Measurements from ENCODE around the gene SLC22A4. TPM values are rescaled to one million over a fixed set of nuclear protein-coding genes. Genes with fewer than 3 reads are reported as not detected.

SLC22A4 gene
- total and polyA plus RNA-seq, 4 donors: 0.25 to 42.2 (median 0.47) TPM

DNA sequence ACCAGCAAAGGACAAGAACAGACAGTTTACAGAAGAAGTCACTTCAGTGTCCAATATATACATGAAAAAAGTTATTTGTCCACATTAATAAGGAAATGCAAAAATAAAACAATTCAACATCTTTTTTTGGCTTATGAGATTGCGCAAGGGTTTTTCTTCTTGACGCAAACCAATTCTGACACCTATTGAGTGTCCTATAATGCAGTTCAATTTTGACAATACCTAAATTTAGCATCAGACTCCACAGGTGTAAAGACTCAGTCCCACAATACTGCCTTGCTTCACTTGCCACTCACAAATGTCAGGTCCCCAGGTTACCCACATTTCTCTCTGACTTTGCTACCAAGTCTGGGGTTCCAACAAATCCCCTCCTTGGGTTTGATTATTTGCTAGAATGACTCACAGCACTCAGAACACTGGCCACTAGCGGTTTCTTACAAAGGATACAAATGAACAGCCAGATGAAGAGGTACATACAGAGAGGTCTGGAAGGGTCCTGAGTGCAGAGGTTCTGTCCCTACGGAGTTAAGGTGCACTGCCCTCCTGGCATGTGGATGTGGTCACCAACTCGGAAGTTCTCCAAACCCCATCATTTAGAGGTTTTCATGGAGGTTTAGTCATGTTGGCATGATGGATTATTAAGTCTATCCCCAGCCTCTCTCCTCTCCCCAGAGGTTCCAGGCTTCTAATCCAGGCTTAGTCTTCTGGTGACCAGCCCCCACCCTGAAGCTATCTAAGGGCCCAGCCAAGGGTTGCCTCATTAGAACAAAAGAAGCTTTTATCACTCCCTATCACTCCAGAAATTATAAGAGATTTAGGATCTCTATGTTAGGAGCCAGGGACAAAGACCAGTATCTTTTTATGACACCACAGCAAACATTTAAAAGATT is 48.3 kb downstream of the SLC22A4 start:
- WGBS: 82% methylated on average over 5 of the region's 5 CpGs

DNA sequence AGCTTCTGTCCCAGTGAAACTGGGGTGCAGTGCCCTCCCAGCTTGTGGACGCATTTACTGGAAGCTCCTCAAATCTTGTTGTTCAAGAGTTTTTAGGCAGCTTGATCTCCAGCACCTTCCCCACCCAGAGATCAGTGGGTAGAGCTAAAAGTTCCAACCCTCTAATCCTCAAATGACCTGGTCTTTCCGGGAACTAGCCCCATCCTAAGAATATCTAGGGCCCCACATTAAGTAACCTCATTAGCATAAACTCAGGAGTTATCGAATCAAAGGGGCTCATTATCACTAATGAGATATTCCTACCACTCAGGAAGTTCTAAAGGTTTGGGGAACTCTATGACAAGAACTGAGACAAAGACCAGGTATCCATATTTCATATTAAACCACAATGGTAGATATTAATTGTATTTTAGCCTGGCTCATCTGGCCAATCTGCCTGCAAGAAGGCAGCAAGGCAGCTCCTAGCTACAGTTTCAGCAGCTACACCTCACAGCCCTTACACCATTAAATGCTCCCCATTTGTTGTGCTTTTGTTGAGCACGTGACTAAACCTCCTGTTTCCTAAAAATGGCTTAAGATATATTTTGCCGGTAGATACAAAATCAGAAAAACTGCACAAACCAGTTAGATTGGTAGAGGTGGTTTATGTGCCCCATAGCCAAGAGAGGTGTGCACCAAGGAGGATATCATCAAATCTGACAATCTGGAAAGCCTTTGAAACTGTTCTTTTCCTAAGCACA is 50.8 kb downstream of the SLC22A4 start:
- H3K27ac ChIP-seq (ENCODE audit: low read depth in 1 of 2, low read length in 2 of 2): no peak overlapping the region
- 86% methylated on average over 5 of the region's 5 CpGs for WGBS
- no peak for TF ChIP-seq JUND (IDR thresholded peaks at IDR 0.05)
- TF ChIP-seq, protein P1, sequence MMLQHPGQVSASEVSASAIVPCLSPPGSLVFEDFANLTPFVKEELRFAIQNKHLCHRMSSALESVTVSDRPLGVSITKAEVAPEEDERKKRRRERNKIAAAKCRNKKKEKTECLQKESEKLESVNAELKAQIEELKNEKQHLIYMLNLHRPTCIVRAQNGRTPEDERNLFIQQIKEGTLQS (IDR thresholded peaks at IDR 0.05): no peak
- no peak for TF ChIP-seq NR2F2 (IDR thresholded peaks at IDR 0.05)
- TF ChIP-seq, protein P2, sequence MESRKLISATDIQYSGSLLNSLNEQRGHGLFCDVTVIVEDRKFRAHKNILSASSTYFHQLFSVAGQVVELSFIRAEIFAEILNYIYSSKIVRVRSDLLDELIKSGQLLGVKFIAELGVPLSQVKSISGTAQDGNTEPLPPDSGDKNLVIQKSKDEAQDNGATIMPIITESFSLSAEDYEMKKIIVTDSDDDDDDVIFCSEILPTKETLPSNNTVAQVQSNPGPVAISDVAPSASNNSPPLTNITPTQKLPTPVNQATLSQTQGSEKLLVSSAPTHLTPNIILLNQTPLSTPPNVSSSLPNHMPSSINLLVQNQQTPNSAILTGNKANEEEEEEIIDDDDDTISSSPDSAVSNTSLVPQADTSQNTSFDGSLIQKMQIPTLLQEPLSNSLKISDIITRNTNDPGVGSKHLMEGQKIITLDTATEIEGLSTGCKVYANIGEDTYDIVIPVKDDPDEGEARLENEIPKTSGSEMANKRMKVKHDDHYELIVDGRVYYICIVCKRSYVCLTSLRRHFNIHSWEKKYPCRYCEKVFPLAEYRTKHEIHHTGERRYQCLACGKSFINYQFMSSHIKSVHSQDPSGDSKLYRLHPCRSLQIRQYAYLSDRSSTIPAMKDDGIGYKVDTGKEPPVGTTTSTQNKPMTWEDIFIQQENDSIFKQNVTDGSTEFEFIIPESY (IDR thresholded peaks at IDR 0.05): no peak
- TF ChIP-seq EGR1 (IDR thresholded peaks at IDR 0.05; ENCODE audit: low read depth in 2 of 2): no peak
- TF ChIP-seq GABPA (IDR thresholded peaks at IDR 0.05 in 1 of 2, conservative IDR thresholded peaks at IDR 0.05 in 1 of 2): no peak
- TF ChIP-seq, protein P3, sequence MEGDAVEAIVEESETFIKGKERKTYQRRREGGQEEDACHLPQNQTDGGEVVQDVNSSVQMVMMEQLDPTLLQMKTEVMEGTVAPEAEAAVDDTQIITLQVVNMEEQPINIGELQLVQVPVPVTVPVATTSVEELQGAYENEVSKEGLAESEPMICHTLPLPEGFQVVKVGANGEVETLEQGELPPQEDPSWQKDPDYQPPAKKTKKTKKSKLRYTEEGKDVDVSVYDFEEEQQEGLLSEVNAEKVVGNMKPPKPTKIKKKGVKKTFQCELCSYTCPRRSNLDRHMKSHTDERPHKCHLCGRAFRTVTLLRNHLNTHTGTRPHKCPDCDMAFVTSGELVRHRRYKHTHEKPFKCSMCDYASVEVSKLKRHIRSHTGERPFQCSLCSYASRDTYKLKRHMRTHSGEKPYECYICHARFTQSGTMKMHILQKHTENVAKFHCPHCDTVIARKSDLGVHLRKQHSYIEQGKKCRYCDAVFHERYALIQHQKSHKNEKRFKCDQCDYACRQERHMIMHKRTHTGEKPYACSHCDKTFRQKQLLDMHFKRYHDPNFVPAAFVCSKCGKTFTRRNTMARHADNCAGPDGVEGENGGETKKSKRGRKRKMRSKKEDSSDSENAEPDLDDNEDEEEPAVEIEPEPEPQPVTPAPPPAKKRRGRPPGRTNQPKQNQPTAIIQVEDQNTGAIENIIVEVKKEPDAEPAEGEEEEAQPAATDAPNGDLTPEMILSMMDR (IDR thresholded peaks at IDR 0.05; ENCODE audit: low read depth, low read length, missing input control): no peak
- TF ChIP-seq, protein P4, sequence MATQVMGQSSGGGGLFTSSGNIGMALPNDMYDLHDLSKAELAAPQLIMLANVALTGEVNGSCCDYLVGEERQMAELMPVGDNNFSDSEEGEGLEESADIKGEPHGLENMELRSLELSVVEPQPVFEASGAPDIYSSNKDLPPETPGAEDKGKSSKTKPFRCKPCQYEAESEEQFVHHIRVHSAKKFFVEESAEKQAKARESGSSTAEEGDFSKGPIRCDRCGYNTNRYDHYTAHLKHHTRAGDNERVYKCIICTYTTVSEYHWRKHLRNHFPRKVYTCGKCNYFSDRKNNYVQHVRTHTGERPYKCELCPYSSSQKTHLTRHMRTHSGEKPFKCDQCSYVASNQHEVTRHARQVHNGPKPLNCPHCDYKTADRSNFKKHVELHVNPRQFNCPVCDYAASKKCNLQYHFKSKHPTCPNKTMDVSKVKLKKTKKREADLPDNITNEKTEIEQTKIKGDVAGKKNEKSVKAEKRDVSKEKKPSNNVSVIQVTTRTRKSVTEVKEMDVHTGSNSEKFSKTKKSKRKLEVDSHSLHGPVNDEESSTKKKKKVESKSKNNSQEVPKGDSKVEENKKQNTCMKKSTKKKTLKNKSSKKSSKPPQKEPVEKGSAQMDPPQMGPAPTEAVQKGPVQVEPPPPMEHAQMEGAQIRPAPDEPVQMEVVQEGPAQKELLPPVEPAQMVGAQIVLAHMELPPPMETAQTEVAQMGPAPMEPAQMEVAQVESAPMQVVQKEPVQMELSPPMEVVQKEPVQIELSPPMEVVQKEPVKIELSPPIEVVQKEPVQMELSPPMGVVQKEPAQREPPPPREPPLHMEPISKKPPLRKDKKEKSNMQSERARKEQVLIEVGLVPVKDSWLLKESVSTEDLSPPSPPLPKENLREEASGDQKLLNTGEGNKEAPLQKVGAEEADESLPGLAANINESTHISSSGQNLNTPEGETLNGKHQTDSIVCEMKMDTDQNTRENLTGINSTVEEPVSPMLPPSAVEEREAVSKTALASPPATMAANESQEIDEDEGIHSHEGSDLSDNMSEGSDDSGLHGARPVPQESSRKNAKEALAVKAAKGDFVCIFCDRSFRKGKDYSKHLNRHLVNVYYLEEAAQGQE (IDR thresholded peaks at IDR 0.05): no peak
- no peak for TF ChIP-seq RXRA (IDR thresholded peaks at IDR 0.05)
- H3K9me3 ChIP-seq (ENCODE audit: control insufficient read depth in 4 of 4, low read length in 3 of 4): peaks cover 0 to 5% (median 2%) of the 10 kb centered on the region in 4 donors
- H3K36me3 ChIP-seq (ENCODE audit: control insufficient read depth in 4 of 4, insufficient read depth in 3 of 4, low read depth in 1 of 4, low read length in 3 of 4): peaks cover 0 to 10% (median 6%) of the 10 kb centered on the region in 4 donors
- no peak for DNase-seq (ENCODE audit: low spot score)
- no peak overlapping the region for H3K4me3 ChIP-seq (ENCODE audit: low read depth in 1 of 3, low read length in 3 of 3)
- H3K9ac ChIP-seq (ENCODE audit: low read depth in 1 of 2, low read length in 2 of 2): no peak overlapping the region
- no peaks in the 10 kb centered on the region for H3K27me3 ChIP-seq (ENCODE audit: control insufficient read depth in 4 of 4, insufficient read depth in 4 of 4, low read length in 3 of 4)
- no peaks in the 10 kb centered on the region for H3K4me1 ChIP-seq (ENCODE audit: control insufficient read depth in 4 of 4, insufficient read depth in 4 of 4, low read length in 3 of 4)

More for the DNA sequence above, 48.3 kb downstream of the SLC22A4 start:
- Histone ChIP-seq H3K4me1 (ENCODE audit: control insufficient read depth in 4 of 4, insufficient read depth in 4 of 4, low read length in 3 of 4) (no peaks in the 10 kb centered on the region), H3K4me3 (ENCODE audit: low read depth in 1 of 3, low read length in 3 of 3) (no peak overlapping the region), H3K9me3 (ENCODE audit: control insufficient read depth in 4 of 4, low read length in 3 of 4) (no peaks in the 10 kb centered on the region), H3K9ac (ENCODE audit: low read depth in 1 of 2, low read length in 2 of 2) (no peak overlapping the region), H3K27ac (ENCODE audit: low read depth in 1 of 2, low read length in 2 of 2) (no peak overlapping the region), H3K27me3 (ENCODE audit: control insufficient read depth in 4 of 4, insufficient read depth in 4 of 4, low read length in 3 of 4) (no peaks in the 10 kb centered on the region), H3K36me3 (ENCODE audit: control insufficient read depth in 4 of 4, insufficient read depth in 3 of 4, low read depth in 1 of 4, low read length in 3 of 4) (peaks cover 0 to 7% (median 1%) of the 10 kb centered on the region in 4 donors)
- no peak for DNase-seq (ENCODE audit: low spot score)
- no peak for TF ChIP-seq FOXA1 (IDR thresholded peaks at IDR 0.05)
- no peak for TF ChIP-seq RAD21 (IDR thresholded peaks at IDR 0.05)
- no peak for TF ChIP-seq NR2F2 (IDR thresholded peaks at IDR 0.05)
- TF ChIP-seq TAF1 (conservative IDR thresholded peaks at IDR 0.05): no peak
- TF ChIP-seq JUND (IDR thresholded peaks at IDR 0.05): no peak
- TF ChIP-seq, protein P5, sequence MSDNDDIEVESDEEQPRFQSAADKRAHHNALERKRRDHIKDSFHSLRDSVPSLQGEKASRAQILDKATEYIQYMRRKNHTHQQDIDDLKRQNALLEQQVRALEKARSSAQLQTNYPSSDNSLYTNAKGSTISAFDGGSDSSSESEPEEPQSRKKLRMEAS (IDR thresholded peaks at IDR 0.05): no peak
